IMR-90 (cell line): ENCODE measurements around the gene NCS1. TPM values are rescaled to one million over a fixed set of nuclear protein-coding genes. Genes with fewer than 3 reads are reported as not detected.
A peak's percentile ranks its signal among the peaks of the same experiment; 100 is the strongest.

Source experiments
- ATAC-seq: fragments of 200-7000 bp; cut with Tn5 transposase; 2 replicates; pipeline ENCODE4 v1.9.1; 2020; ENCODE audit warnings: low read depth, mild to moderate bottlenecking, moderate library complexity
- BruUV-seq: library from RNA; stranded (reverse); fragments of 400-500 nt; replicated peaks from 2 replicates; lab custom pipeline; 2021; lab: Mats Ljungman, UMichigan
- CTCF ChIA-PET: fragments of 300-600 bp; formaldehyde crosslinking; extraction: SDS; loops from one replicate; lab custom pipeline; 2021; ENCODE audit warnings: antibody characterized with exemption; lab: Yijun Ruan, JAX
- POLR2A ChIA-PET: fragments of 300-600 bp; sonication (Branson Sonifier 250); formaldehyde crosslinking; loops from one replicate; lab custom pipeline; 2022; ENCODE audit warnings: antibody characterized with exemption; ENCODE audit not compliant: unreplicated experiment; lab: Charles Lee
- DNase-seq: peaks from one replicate; pipeline ENCODE4 v3.0.0; 2013
- H2AFZ ChIP-seq: replicated peaks from 2 replicates; pipeline ENCODE3; 2013; ENCODE audit warnings: low read length, mild to moderate bottlenecking; ENCODE audit not compliant: poor library complexity
- H2AK5ac ChIP-seq: 2 replicates; pipeline ENCODE4 v1.6.1; 2013; ENCODE audit warnings: low read depth, low read length, inconsistent platforms
- H2AK9ac ChIP-seq: replicated peaks from 2 replicates; pipeline ENCODE3; 2013; ENCODE audit warnings: mild to moderate bottlenecking, low read depth, low read length, moderate library complexity; ENCODE audit not compliant: poor library complexity
- H2BK120ac ChIP-seq: 2 replicates; pipeline ENCODE4 v1.6.1; 2013; ENCODE audit warnings: low read depth, low read length, inconsistent platforms
- H2BK15ac ChIP-seq: 3 replicates; pipeline ENCODE4 v1.6.1; 2013; ENCODE audit warnings: low read depth, low read length, inconsistent platforms
- H2BK20ac ChIP-seq: 2 replicates; pipeline ENCODE4 v1.6.1; 2013; ENCODE audit warnings: low read depth, mild to moderate bottlenecking, inconsistent platforms, low read length, moderate library complexity
- H2BK5ac ChIP-seq: 2 replicates; pipeline ENCODE4 v1.6.1; 2013; ENCODE audit warnings: mild to moderate bottlenecking, low read depth, low read length, inconsistent platforms; ENCODE audit not compliant: poor library complexity, severe bottlenecking
- H3K14ac ChIP-seq: replicated peaks from 2 replicates; pipeline ENCODE4 v1.6.1; 2013; ENCODE audit warnings: low read depth, low read length, inconsistent platforms
- H3K18ac ChIP-seq: 2 replicates; pipeline ENCODE4 v1.6.1; 2013; ENCODE audit warnings: low read depth, low read length, control low read depth
- H3K23ac ChIP-seq: 2 replicates; pipeline ENCODE4 v1.6.1; 2013; ENCODE audit warnings: low read depth, low read length, inconsistent platforms
- H3K27ac ChIP-seq: 2 replicates; pipeline ENCODE4 v1.5.1; 2013; ENCODE audit warnings: mild to moderate bottlenecking, control low read depth, low read length; ENCODE audit not compliant: insufficient read depth
- H3K27me3 ChIP-seq: 2 replicates; pipeline ENCODE4 v1.6.1; 2013; ENCODE audit warnings: low read length; ENCODE audit not compliant: control insufficient read depth, insufficient read depth
- H3K36me3 ChIP-seq: 2 replicates; pipeline ENCODE4 v1.6.1; 2013; ENCODE audit warnings: low read length, mixed read lengths; ENCODE audit not compliant: control insufficient read depth, insufficient read depth
- H3K4ac ChIP-seq: 2 replicates; pipeline ENCODE4 v1.6.1; 2013; ENCODE audit warnings: low read depth, low read length, inconsistent platforms
- H3K4me1 ChIP-seq: 2 replicates; pipeline ENCODE4 v1.6.1; 2013; ENCODE audit warnings: low read length, mixed read lengths; ENCODE audit not compliant: control insufficient read depth, insufficient read depth
- H3K4me2 ChIP-seq: 2 replicates; pipeline ENCODE4 v1.6.1; 2013; ENCODE audit warnings: low read depth, mild to moderate bottlenecking, control low read depth, low read length, moderate library complexity
- H3K4me3 ChIP-seq: 2 replicates; pipeline ENCODE4 v1.5.1; 2013; ENCODE audit warnings: low read depth, mild to moderate bottlenecking, control low read depth, low read length, moderate library complexity; ENCODE audit not compliant: insufficient read depth
- H3K56ac ChIP-seq: 2 replicates; pipeline ENCODE4 v1.6.1; 2013; ENCODE audit warnings: low read length, inconsistent platforms; ENCODE audit not compliant: insufficient read depth; ENCODE audit errors: extremely low read depth
- H3K79me1 ChIP-seq, 2 experiments: 2 replicates each; pipeline ENCODE4 v1.6.1; 2013; ENCODE audit warnings: low read length in 2 of 2, inconsistent platforms in 1 of 2, low read depth in 1 of 2
- H3K9ac ChIP-seq: 2 replicates; pipeline ENCODE4 v1.6.1; 2013; ENCODE audit warnings: low read depth, low read length, control low read depth
- H3K9me1 ChIP-seq: 2 replicates; pipeline ENCODE4 v1.6.1; 2013; ENCODE audit warnings: low read length, inconsistent platforms; ENCODE audit not compliant: insufficient read depth
- H3K9me3 ChIP-seq: 2 replicates; pipeline ENCODE4 v1.6.1; 2013; ENCODE audit warnings: low read length; ENCODE audit not compliant: control insufficient read depth, insufficient read depth
- H4K20me1 ChIP-seq: 2 replicates; pipeline ENCODE4 v1.6.1; 2013; ENCODE audit warnings: low read length, inconsistent platforms; ENCODE audit not compliant: insufficient read depth
- H4K5ac ChIP-seq: 2 replicates; pipeline ENCODE4 v1.6.1; 2013; ENCODE audit warnings: mild to moderate bottlenecking, low read depth, low read length, control low read depth
- H4K8ac ChIP-seq, 2 experiments: 2 replicates each; pipeline ENCODE4 v1.6.1; 2013; ENCODE audit warnings: low read depth in 2 of 2, low read length in 2 of 2, control low read depth in 1 of 2, inconsistent platforms in 1 of 2
- H4K91ac ChIP-seq: 2 replicates; pipeline ENCODE4 v1.6.1; 2013; ENCODE audit warnings: low read depth, low read length, inconsistent platforms; ENCODE audit not compliant: insufficient read depth
- ELK1 ChIP-seq: fragments of 150-350 bp; IDR thresholded peaks from 2 replicates; pipeline ENCODE4 v1.6.1; 2016; ENCODE audit warnings: low read depth, mild to moderate bottlenecking, low read length, moderate library complexity, borderline replicate concordance
- MAZ ChIP-seq: IDR thresholded peaks from 2 replicates; pipeline ENCODE4 v1.6.1; 2012; ENCODE audit warnings: low read depth, mild to moderate bottlenecking, low read length, improper control_type of control experiment, moderate library complexity, borderline replicate concordance
- POLR2A ChIP-seq: IDR thresholded peaks from 2 replicates; pipeline ENCODE4 v1.6.1; 2012; ENCODE audit warnings: mild to moderate bottlenecking, low read depth, low read length
- RCOR1 ChIP-seq: IDR thresholded peaks from 2 replicates; pipeline ENCODE4 v1.6.1; 2012; ENCODE audit warnings: mild to moderate bottlenecking, low read length, improper control_type of control experiment; ENCODE audit not compliant: insufficient replicate concordance
- RFX5 ChIP-seq: IDR thresholded peaks from 2 replicates; pipeline ENCODE4 v1.8.0; 2012; ENCODE audit warnings: low read depth, mild to moderate bottlenecking, low read length, moderate library complexity
- USF2 ChIP-seq: fragments of 150-350 bp; IDR thresholded peaks from 2 replicates; pipeline ENCODE4 v1.6.1; 2017; ENCODE audit warnings: mild to moderate bottlenecking, antibody characterized with exemption, low read length, low read depth
- WGBS, 2 experiments: methylation state at CpG; one replicate each; pipeline versions ENCODE4 v1.1.5 to v1.1.7; 2013; ENCODE audit warnings: missing lambda C conversion rate in 2 of 2; ENCODE audit not compliant: insufficient read length in 1 of 2; ENCODE audit errors: extremely low coverage in 2 of 2; 5-methylcytosine and 5-hydroxymethylcytosine counted together
- dilution Hi-C: fragments of 300-500 bp; cut with HindIII; formaldehyde crosslinking; loops from one replicate; pipeline ENCODE4 v1.14.3; 2018; ENCODE audit warnings: low sequenced_read_pairs; ENCODE audit not compliant: unreplicated experiment
- in situ Hi-C: fragments of 300-500 bp; cut with MboI; formaldehyde crosslinking; loops from 3 replicates; pipeline ENCODE4 v1.14.3; 2019; ENCODE audit warnings: low sequenced_read_pairs, inconsistent platforms, mixed read lengths
- intact Hi-C: fragments of 100-400 bp; cut with micrococcal nuclease; formaldehyde crosslinking; loops from 2 replicates; pipeline ENCODE4 v1.10.0; 2022
- polyA plus RNA-seq, 3 experiments: library from polyadenylated mRNA; depleted of rRNA; stranded (reverse); fragments of >200 nt; gene quantifications; 2 replicates each; pipeline ENCODE4 v1.2.3, GENCODE V29; 2012; ENCODE audit warnings: low replicate concordance in 1 of 3
- total RNA-seq: library from RNA; depleted of rRNA; stranded (reverse); fragments of >200 nt; gene quantifications from 2 replicates; pipeline ENCODE4 v1.2.3, GENCODE V29; 2012

Gene NCS1
- total and polyA plus RNA-seq, 2 of the 4 experiments (the other 2 are of a cell fraction) = 41.0 to 60.5 TPM

- Histone ChIP-seq H3K4ac (no peak overlapping the region), H3K27me3 (no peaks in the 10 kb centered on the region), H4K91ac (no peak overlapping the region), H2BK5ac (no peak overlapping the region), H4K5ac (peak overlapping the region; percentile 29; the same call in 1 of the 2 replicates), H2AFZ (no peak overlapping the region), H2AK5ac (peak overlapping the region; percentile 20), H3K14ac (no peak overlapping the region), H3K23ac (no peak overlapping the region), H3K4me2 (no peak overlapping the region), H2BK15ac (no peak overlapping the region), H3K9me1 (peaks cover 7% of the 10 kb centered on the region), H3K4me1 (peaks cover 21% of the 10 kb centered on the region), H3K56ac (no peak overlapping the region), H3K18ac (no peak overlapping the region; the same call in 1 of the 2 replicates), H2AK9ac (no peak overlapping the region), H2BK20ac (no peak overlapping the region; the same call in 1 of the 2 replicates), H4K8ac (no peak overlapping the region), H3K36me3 (peaks cover 17% of the 10 kb centered on the region), H3K79me1 (peaks cover 17 to 62% of the 10 kb centered on the region in 2 experiments), H4K20me1 (peaks cover 22% of the 10 kb centered on the region), H3K27ac (peak overlapping the region; percentile 72; the same call in 1 of the 2 replicates), H3K9me3 (no peaks in the 10 kb centered on the region), H3K9ac (no peak overlapping the region), H2BK120ac (no peak overlapping the region), H3K4me3 (no peak overlapping the region)
- ChIA-PET CTCF (interaction anchor here (0.8 kb wide), 1 partner anchor 14 kb away, joined by 5 read pairs; no protein-coding TSS in a partner anchor), POLR2A (no interaction called here)
- no peak for DNase-seq
- in situ Hi-C loops = no loop called here
- BruUV-seq = no TSS peak
- TF ChIP-seq USF2 (no peak), POLR2A (no peak), RFX5 (no peak), MAZ (no peak), ELK1 (no peak), RCOR1 (no peak)
- dilution Hi-C loops = no loop called here
- ATAC-seq = no peak
- intact Hi-C loops = loop anchor here (5.0 kb wide), 1 partner anchor 37 kb away; no protein-coding TSS in a partner anchor
- 51% methylated on average over 6 of the region's 16 CpGs; no CpG with 5 or more reads in 1 of the 2 experiments for WGBS, 2 experiments
Observed at GRCh38 chr9:130219661-130220096, 47.5 kb downstream of the NCS1 start.
